A673 (cell line): ENCODE results near the gene FRMD6.

Experiments
- CTCF ChIP-seq: fragments of 300-800, 200-600 bp; sonication (generic); conservative IDR thresholded peaks from 2 replicates; pipeline ENCODE4 v1.5.1; 2017; ENCODE audit warnings: low read depth, mild to moderate bottlenecking, antibody characterized with exemption, low read length, moderate library complexity, mixed read lengths
- EZH2 ChIP-seq: fragments of 200-600 bp; sonication (generic); IDR thresholded peaks from 2 replicates; pipeline ENCODE4 v1.6.1; 2017; ENCODE audit warnings: borderline replicate concordance, low read depth, mild to moderate bottlenecking, mixed read lengths, antibody characterized with exemption, low read length; ENCODE audit not compliant: poor library complexity, severe bottlenecking

- TF ChIP-seq EZH2 (no peak), CTCF (no peak)
Measured at GRCh38 chr14:51661504-51661903, 9.8 kb downstream of the FRMD6 start.
